ENCODE results near the gene MUC2.

MUC2 gene

GRCh38 chr11:1077417-1078119 lies 2.9 kb downstream of the MUC2 start:
- TF ChIP-seq CTCF (IDR thresholded peaks at IDR 0.05; ENCODE audit: low read depth, low read length): no peak
- no peak for DNase-seq
- H3K4me1 ChIP-seq: no peaks in the 10 kb centered on the region

GRCh38 chr11:1078191-1078601 lies 3.5 kb downstream of the MUC2 start:
- Histone ChIP-seq H3K4me3 (ENCODE audit: low read depth, low read length) (no peak overlapping the region), H3K9me3 (no peaks in the 10 kb centered on the region), H3K36me3 (no peaks in the 10 kb centered on the region), H3K4me1 (no peaks in the 10 kb centered on the region), H3K27me3 (0 out of 2 replicates have a peak, but pooled peaks cover 3% of the 10 kb centered on the region)
- TF ChIP-seq CTCF (IDR thresholded peaks at IDR 0.05; ENCODE audit: low read depth, low read length): no peak
- no peak for DNase-seq

More at GRCh38 chr11:1077417-1078119, 2.9 kb downstream of the MUC2 start:
- H3K9me3 ChIP-seq: no peaks in the 10 kb centered on the region
- no peak overlapping the region for H3K4me3 ChIP-seq (ENCODE audit: low read depth, low read length)
- H3K36me3 ChIP-seq: no peaks in the 10 kb centered on the region
- H3K27me3 ChIP-seq: 0 out of 2 replicates have a peak, but pooled peaks cover 3% of the 10 kb centered on the region

- Histone ChIP-seq H3K36me3 (no peaks in the 10 kb centered on the region), H3K4me1 (no peaks in the 10 kb centered on the region), H3K4me3 (ENCODE audit: low read depth, low read length) (no peak overlapping the region), H3K27me3 (0 out of 2 replicates have a peak, but pooled peaks cover 7% of the 10 kb centered on the region), H3K9me3 (no peaks in the 10 kb centered on the region)
- no peak for DNase-seq
- no peak for TF ChIP-seq CTCF (IDR thresholded peaks at IDR 0.05; ENCODE audit: low read depth, low read length)
Observed at GRCh38 chr11:1081601-1082311, 7.1 kb downstream of the MUC2 start.

GRCh38 chr11:1082346-1082727 lies 7.7 kb downstream of the MUC2 start:
- H3K36me3 ChIP-seq: no peaks in the 10 kb centered on the region
- no peaks in the 10 kb centered on the region for H3K9me3 ChIP-seq
- H3K4me1 ChIP-seq: no peaks in the 10 kb centered on the region
- no peak overlapping the region for H3K4me3 ChIP-seq (ENCODE audit: low read depth, low read length)
- no peak for DNase-seq
- no peak for TF ChIP-seq CTCF (IDR thresholded peaks at IDR 0.05; ENCODE audit: low read depth, low read length)
- H3K27me3 ChIP-seq: 0 out of 2 replicates have a peak, but pooled peaks cover 7% of the 10 kb centered on the region

- Histone ChIP-seq H3K4me1 (no peaks in the 10 kb centered on the region), H3K36me3 (no peaks in the 10 kb centered on the region), H3K27me3 (0 out of 2 replicates have a peak, but pooled peaks cover 7% of the 10 kb centered on the region), H3K9me3 (no peaks in the 10 kb centered on the region), H3K4me3 (ENCODE audit: low read depth, low read length) (no peak overlapping the region)
- no peak for TF ChIP-seq CTCF (IDR thresholded peaks at IDR 0.05; ENCODE audit: low read depth, low read length)
- DNase-seq: no peak
Observed at GRCh38 chr11:1082728-1083620, 8.3 kb downstream of the MUC2 start.

All from BE2C (cell line).